ENCODE results near the gene KCNK2.

Gene KCNK2

DNA sequence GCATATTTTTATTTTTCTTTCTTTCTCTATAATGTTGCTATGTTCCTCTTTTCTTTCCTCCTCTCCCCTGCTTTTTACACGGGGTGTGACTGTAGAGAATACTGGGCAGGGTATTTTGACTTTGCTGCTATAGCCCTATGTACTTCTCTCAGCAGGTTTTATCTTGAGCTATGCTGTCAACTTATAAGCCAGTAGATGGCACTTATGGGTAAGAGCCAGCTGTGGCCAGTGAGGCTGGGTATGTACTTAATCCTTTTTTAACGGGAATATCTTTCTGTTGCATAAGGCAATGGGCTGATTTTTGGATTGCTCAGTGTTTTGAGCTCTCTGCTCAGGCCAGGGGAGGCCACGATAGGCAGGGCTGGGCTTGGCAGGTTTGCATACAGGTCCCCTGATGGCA lies 99.0 kb downstream of the KCNK2 start:
- H3K4me3 ChIP-seq (ENCODE audit: low read length): no peak overlapping the region
- H3K9me3 ChIP-seq (replicated peaks; ENCODE audit: low read length): peaks cover 10% of the 10 kb centered on the region
- no peaks in the 10 kb centered on the region for H3K4me1 ChIP-seq (ENCODE audit: control insufficient read depth, insufficient read depth, low read length)
- H3K4me2 ChIP-seq (ENCODE audit: low read length): no peak overlapping the region
- no peak overlapping the region for H3K9ac ChIP-seq (ENCODE audit: low read depth, low read length)
- H3K36me3 ChIP-seq (ENCODE audit: insufficient read depth, low read length): peaks cover 13% of the 10 kb centered on the region
- H3K27me3 ChIP-seq (ENCODE audit: control insufficient read depth, insufficient read depth, low read length): no peaks in the 10 kb centered on the region

- peaks cover 13% of the 10 kb centered on the region for H3K36me3 ChIP-seq (ENCODE audit: insufficient read depth, low read length)
- H3K9ac ChIP-seq (ENCODE audit: low read depth, low read length): no peak overlapping the region
- no peaks in the 10 kb centered on the region for H3K27me3 ChIP-seq (ENCODE audit: control insufficient read depth, insufficient read depth, low read length)
- no peak overlapping the region for H3K4me2 ChIP-seq (ENCODE audit: low read length)
- H3K9me3 ChIP-seq (replicated peaks; ENCODE audit: low read length): peaks cover 10% of the 10 kb centered on the region
- H3K4me3 ChIP-seq (ENCODE audit: low read length): no peak overlapping the region
- peaks cover 20% of the 10 kb centered on the region for H3K4me1 ChIP-seq (ENCODE audit: control insufficient read depth, insufficient read depth, low read length)
Observed at GRCh38 chr1:215185067-215185620, 102.6 kb downstream of the KCNK2 start.

- Histone ChIP-seq H3K9ac (ENCODE audit: low read depth, low read length) (peak overlapping the region; percentile 7), H3K4me3 (ENCODE audit: low read length) (no peak overlapping the region), H3K4me2 (ENCODE audit: low read length) (peak overlapping the region; percentile 33), H3K36me3 (ENCODE audit: insufficient read depth, low read length) (no peaks in the 10 kb centered on the region), H3K27me3 (ENCODE audit: control insufficient read depth, insufficient read depth, low read length) (no peaks in the 10 kb centered on the region), H3K4me1 (ENCODE audit: control insufficient read depth, insufficient read depth, low read length) (peaks cover 35% of the 10 kb centered on the region), H3K9me3 (replicated peaks; ENCODE audit: low read length) (no peaks in the 10 kb centered on the region)
Observed at GRCh38 chr1:215188302-215188950, 105.9 kb downstream of the KCNK2 start.

- Histone ChIP-seq H3K27me3 (ENCODE audit: control insufficient read depth, insufficient read depth, low read length) (no peaks in the 10 kb centered on the region), H3K4me1 (ENCODE audit: control insufficient read depth, insufficient read depth, low read length) (peaks cover 35% of the 10 kb centered on the region), H3K4me3 (ENCODE audit: low read length) (no peak overlapping the region), H3K4me2 (ENCODE audit: low read length) (peak overlapping the region; percentile 50), H3K9ac (ENCODE audit: low read depth, low read length) (peak overlapping the region; percentile 20), H3K36me3 (ENCODE audit: insufficient read depth, low read length) (no peaks in the 10 kb centered on the region), H3K9me3 (replicated peaks; ENCODE audit: low read length) (no peaks in the 10 kb centered on the region)
Observed at GRCh38 chr1:215192306-215192705, 109.8 kb downstream of the KCNK2 start.

DNA sequence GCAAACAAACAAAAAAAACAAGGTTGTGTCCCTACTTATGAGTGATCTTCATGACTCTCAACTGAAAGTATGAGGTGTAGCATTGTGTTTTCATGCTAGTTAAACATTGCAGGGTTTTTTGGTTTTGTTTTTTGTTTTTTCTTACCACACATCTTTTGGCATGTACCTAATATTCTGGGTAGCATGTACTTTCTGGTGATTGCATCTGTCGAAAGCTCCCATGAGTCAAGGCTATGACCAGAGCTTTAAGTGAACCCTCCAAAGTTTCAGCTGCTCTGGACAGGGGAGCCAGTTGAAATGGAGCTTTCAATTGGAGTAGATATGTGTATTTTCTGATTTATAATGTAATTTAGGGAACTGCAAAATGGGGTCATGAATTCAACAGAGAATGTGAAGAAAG lies 115.5 kb downstream of the KCNK2 start:
- Histone ChIP-seq H3K4me2 (ENCODE audit: low read length) (no peak overlapping the region), H3K27me3 (ENCODE audit: control insufficient read depth, insufficient read depth, low read length) (no peaks in the 10 kb centered on the region), H3K9me3 (replicated peaks; ENCODE audit: low read length) (no peaks in the 10 kb centered on the region), H3K9ac (ENCODE audit: low read depth, low read length) (no peak overlapping the region), H3K4me3 (ENCODE audit: low read length) (no peak overlapping the region), H3K36me3 (ENCODE audit: insufficient read depth, low read length) (no peaks in the 10 kb centered on the region), H3K4me1 (ENCODE audit: control insufficient read depth, insufficient read depth, low read length) (peaks cover 2% of the 10 kb centered on the region)

GRCh38 chr1:215200121-215200520 lies 117.6 kb downstream of the KCNK2 start:
- H3K4me1 ChIP-seq (ENCODE audit: control insufficient read depth, insufficient read depth, low read length): no peaks in the 10 kb centered on the region
- H3K4me2 ChIP-seq (ENCODE audit: low read length): no peak overlapping the region

DNA sequence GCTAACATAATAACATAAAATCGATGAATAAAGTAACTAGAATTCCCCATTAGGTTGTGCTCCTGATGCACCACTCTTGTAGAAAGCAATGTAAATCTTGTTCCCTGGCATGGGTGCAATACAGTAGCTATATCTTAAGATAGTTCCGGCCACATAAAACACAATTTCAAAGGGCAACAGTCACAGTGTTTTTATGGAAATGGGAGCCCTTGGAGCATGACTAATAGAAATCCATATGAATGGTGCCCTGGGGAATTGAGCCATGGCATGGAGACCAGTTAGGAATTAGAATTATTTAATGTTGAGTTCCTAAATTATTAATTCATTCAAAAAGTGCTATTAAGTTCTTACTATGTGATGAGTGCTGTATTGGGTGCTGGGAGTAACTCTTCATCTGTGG lies 118.7 kb downstream of the KCNK2 start:
- Histone ChIP-seq H3K36me3 (ENCODE audit: insufficient read depth, low read length) (no peaks in the 10 kb centered on the region), H3K4me1 (ENCODE audit: control insufficient read depth, insufficient read depth, low read length) (no peaks in the 10 kb centered on the region), H3K4me3 (ENCODE audit: low read length) (no peak overlapping the region), H3K9me3 (replicated peaks; ENCODE audit: low read length) (no peaks in the 10 kb centered on the region), H3K27me3 (ENCODE audit: control insufficient read depth, insufficient read depth, low read length) (no peaks in the 10 kb centered on the region), H3K4me2 (ENCODE audit: low read length) (no peak overlapping the region), H3K9ac (ENCODE audit: low read depth, low read length) (no peak overlapping the region)

More at GRCh38 chr1:215200121-215200520, 117.6 kb downstream of the KCNK2 start:
- Histone ChIP-seq H3K4me3 (ENCODE audit: low read length) (no peak overlapping the region), H3K9ac (ENCODE audit: low read depth, low read length) (no peak overlapping the region), H3K27me3 (ENCODE audit: control insufficient read depth, insufficient read depth, low read length) (no peaks in the 10 kb centered on the region), H3K36me3 (ENCODE audit: insufficient read depth, low read length) (no peaks in the 10 kb centered on the region), H3K9me3 (replicated peaks; ENCODE audit: low read length) (no peaks in the 10 kb centered on the region)

DNA sequence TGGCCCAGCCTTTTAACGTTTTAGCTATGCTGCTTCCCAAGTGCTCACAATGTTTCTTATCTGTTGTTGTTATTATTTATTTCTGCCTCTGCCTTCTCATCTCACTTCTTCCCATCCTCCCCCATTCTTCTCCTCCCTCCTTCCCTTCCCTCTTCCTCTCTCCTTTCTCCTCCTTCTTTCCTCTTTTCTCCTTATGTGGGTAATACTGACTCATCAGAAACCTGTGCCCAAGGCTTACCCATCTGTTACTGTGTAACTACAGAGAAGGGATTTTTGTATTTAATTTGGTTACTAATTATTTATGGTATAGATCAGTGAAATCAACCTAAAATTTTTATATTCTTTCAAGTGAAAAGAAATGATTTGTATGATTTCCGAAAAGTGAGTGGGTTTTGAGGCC lies 120.3 kb downstream of the KCNK2 start:
- Histone ChIP-seq H3K36me3 (ENCODE audit: insufficient read depth, low read length) (no peaks in the 10 kb centered on the region), H3K4me2 (ENCODE audit: low read length) (no peak overlapping the region), H3K9ac (ENCODE audit: low read depth, low read length) (no peak overlapping the region), H3K4me1 (ENCODE audit: control insufficient read depth, insufficient read depth, low read length) (no peaks in the 10 kb centered on the region), H3K4me3 (ENCODE audit: low read length) (no peak overlapping the region), H3K27me3 (ENCODE audit: control insufficient read depth, insufficient read depth, low read length) (no peaks in the 10 kb centered on the region), H3K9me3 (replicated peaks; ENCODE audit: low read length) (no peaks in the 10 kb centered on the region)

DNA sequence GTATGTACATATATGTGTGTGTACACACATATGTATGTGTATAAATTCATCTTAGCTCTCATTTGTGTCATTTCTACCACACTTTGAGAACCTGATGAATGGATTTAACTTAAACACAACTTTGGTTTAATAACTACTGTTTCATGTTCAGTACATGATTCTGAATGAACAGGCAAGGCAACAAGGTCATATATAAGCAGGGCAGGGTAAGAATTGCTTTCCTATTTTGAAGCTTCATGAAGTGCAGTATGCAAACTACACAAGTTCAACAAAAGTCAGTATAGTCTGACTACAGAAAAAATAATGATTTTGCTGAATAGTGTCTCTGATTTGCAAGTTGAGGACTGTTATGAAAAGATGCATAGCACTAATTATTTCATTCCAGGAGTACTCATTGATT lies 127.6 kb downstream of the KCNK2 start:
- H3K9me3 ChIP-seq (replicated peaks; ENCODE audit: low read length): no peaks in the 10 kb centered on the region

DNA sequence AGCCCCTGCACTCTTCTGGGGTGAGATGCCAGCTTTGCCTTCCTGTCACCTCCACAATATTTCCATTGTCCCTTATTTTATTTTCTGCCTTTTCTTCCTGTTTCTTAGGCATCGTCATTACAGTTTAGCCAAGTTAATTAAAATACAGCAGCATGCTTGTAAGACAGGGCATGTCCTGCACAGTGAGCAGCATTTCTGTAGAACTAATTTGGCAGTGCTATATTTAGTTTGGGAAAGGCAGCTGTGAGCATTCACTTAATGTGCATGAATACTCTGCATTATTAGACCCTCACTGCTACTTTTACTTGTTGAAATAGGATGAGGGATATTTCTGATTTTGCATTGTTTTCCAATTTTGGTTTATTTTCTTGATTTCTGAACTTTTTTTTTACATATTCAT lies 133.3 kb downstream of the KCNK2 start:
- Histone ChIP-seq H3K4me1 (ENCODE audit: control insufficient read depth, insufficient read depth, low read length) (no peaks in the 10 kb centered on the region), H3K4me2 (ENCODE audit: low read length) (no peak overlapping the region), H3K36me3 (ENCODE audit: insufficient read depth, low read length) (no peaks in the 10 kb centered on the region), H3K4me3 (ENCODE audit: low read length) (no peak overlapping the region), H3K9ac (ENCODE audit: low read depth, low read length) (no peak overlapping the region), H3K9me3 (replicated peaks; ENCODE audit: low read length) (no peaks in the 10 kb centered on the region), H3K27me3 (ENCODE audit: control insufficient read depth, insufficient read depth, low read length) (no peaks in the 10 kb centered on the region)

More for the DNA sequence above, 127.6 kb downstream of the KCNK2 start:
- no peaks in the 10 kb centered on the region for H3K27me3 ChIP-seq (ENCODE audit: control insufficient read depth, insufficient read depth, low read length)
- H3K9ac ChIP-seq (ENCODE audit: low read depth, low read length): no peak overlapping the region
- no peak overlapping the region for H3K4me2 ChIP-seq (ENCODE audit: low read length)
- H3K36me3 ChIP-seq (ENCODE audit: insufficient read depth, low read length): no peaks in the 10 kb centered on the region
- H3K4me3 ChIP-seq (ENCODE audit: low read length): no peak overlapping the region
- no peaks in the 10 kb centered on the region for H3K4me1 ChIP-seq (ENCODE audit: control insufficient read depth, insufficient read depth, low read length)

DNA sequence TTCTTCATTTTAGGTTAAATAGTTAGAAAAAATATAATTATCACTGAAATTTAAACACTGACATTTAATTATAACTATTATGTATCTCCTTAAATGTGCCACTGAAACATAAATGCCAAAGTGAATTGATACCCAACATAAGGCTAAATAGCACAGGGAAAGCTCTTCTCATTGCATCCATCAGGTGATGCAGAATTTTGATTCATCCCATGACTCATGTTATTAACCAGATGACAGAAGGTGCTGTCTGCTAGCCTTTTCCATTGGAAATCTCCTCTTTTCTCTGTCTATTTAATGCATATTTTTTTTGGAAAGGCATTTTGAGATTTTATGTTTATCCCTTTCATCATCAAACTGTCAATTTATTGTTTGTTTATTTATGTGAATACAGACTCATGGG lies 136.8 kb downstream of the KCNK2 start:
- H3K4me1 ChIP-seq (ENCODE audit: control insufficient read depth, insufficient read depth, low read length): no peaks in the 10 kb centered on the region
- no peaks in the 10 kb centered on the region for H3K27me3 ChIP-seq (ENCODE audit: control insufficient read depth, insufficient read depth, low read length)
- H3K4me3 ChIP-seq (ENCODE audit: low read length): no peak overlapping the region
- H3K4me2 ChIP-seq (ENCODE audit: low read length): no peak overlapping the region
- H3K9ac ChIP-seq (ENCODE audit: low read depth, low read length): no peak overlapping the region
- H3K36me3 ChIP-seq (ENCODE audit: insufficient read depth, low read length): no peaks in the 10 kb centered on the region
- no peaks in the 10 kb centered on the region for H3K9me3 ChIP-seq (replicated peaks; ENCODE audit: low read length)

GRCh38 chr1:215220346-215220745 lies 137.8 kb downstream of the KCNK2 start:
- no peak overlapping the region for H3K4me3 ChIP-seq (ENCODE audit: low read length)
- no peak overlapping the region for H3K4me2 ChIP-seq (ENCODE audit: low read length)
- H3K9ac ChIP-seq (ENCODE audit: low read depth, low read length): no peak overlapping the region
- H3K9me3 ChIP-seq (replicated peaks; ENCODE audit: low read length): no peaks in the 10 kb centered on the region
- H3K36me3 ChIP-seq (ENCODE audit: insufficient read depth, low read length): no peaks in the 10 kb centered on the region
- H3K27me3 ChIP-seq (ENCODE audit: control insufficient read depth, insufficient read depth, low read length): no peaks in the 10 kb centered on the region
- H3K4me1 ChIP-seq (ENCODE audit: control insufficient read depth, insufficient read depth, low read length): no peaks in the 10 kb centered on the region

Data from skeletal muscle satellite cell (primary cell).